ENCODE results near the gene DCDC2C. TPM values are rescaled to one million over a fixed set of nuclear protein-coding genes. Genes with fewer than 3 reads are reported as not detected.
A peak's percentile ranks its signal among the peaks of the same experiment; 100 is the strongest.

DCDC2C gene
- total RNA-seq, 2 donors from 2014 or later: not detected

DNA sequence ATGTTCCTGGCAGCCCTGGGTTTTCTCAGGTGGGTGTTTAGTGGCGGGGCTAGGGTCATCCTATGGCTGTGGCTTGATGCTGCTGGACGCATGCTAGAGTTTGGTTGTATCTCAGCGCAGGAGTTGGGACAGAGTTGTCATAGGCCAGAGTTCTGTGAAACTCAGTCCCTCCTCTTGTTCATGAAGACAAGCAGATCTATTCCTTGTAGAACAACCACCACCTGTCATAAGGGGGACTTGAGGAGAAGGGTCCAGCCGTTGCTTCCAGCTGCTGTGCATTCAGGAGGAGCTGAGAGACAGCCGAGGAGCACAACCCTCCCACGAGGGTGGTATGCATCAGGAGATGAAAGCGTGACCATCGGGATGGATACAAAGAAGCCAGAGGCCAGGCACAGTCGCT lies 26.4 kb downstream of the DCDC2C start:
- no peak for DNase-seq
- WGBS, 2 experiments (ENCODE audit: insufficient coverage in 1 of 2, insufficient read length in 1 of 2): 82 to 94% methylated on average over 7 to 9 of the region's 9 CpGs
- no peaks in the 10 kb centered on the region for H3K27me3 ChIP-seq (ENCODE audit: control insufficient read depth, insufficient read depth, low read length, poor library complexity, severe bottlenecking)
- H3K9me3 Mint-ChIP-seq: no peaks in the 10 kb centered on the region
- H3K27me3 Mint-ChIP-seq (ENCODE audit: insufficient read depth): peaks cover 11% of the 10 kb centered on the region
- H3K27ac Mint-ChIP-seq: no peak overlapping the region
- H3K4me3 Mint-ChIP-seq: no peak overlapping the region
- no peaks in the 10 kb centered on the region for H3K9me3 ChIP-seq (ENCODE audit: control insufficient read depth, low read length)
- no peaks in the 10 kb centered on the region for H3K36me3 Mint-ChIP-seq (ENCODE audit: low read depth)
- TF ChIP-seq, protein P1, sequence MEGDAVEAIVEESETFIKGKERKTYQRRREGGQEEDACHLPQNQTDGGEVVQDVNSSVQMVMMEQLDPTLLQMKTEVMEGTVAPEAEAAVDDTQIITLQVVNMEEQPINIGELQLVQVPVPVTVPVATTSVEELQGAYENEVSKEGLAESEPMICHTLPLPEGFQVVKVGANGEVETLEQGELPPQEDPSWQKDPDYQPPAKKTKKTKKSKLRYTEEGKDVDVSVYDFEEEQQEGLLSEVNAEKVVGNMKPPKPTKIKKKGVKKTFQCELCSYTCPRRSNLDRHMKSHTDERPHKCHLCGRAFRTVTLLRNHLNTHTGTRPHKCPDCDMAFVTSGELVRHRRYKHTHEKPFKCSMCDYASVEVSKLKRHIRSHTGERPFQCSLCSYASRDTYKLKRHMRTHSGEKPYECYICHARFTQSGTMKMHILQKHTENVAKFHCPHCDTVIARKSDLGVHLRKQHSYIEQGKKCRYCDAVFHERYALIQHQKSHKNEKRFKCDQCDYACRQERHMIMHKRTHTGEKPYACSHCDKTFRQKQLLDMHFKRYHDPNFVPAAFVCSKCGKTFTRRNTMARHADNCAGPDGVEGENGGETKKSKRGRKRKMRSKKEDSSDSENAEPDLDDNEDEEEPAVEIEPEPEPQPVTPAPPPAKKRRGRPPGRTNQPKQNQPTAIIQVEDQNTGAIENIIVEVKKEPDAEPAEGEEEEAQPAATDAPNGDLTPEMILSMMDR (conservative IDR thresholded peaks at IDR 0.05): no peak
- H3K4me1 Mint-ChIP-seq: peaks cover 8% of the 10 kb centered on the region
- no peak overlapping the region for H3K4me3 ChIP-seq (ENCODE audit: low read length)
- H3K27ac ChIP-seq (ENCODE audit: low read depth, low read length): no peak overlapping the region
- H3K36me3 ChIP-seq (ENCODE audit: control insufficient read depth, insufficient read depth, low read length): no peaks in the 10 kb centered on the region
- H3K9ac ChIP-seq (ENCODE audit: extremely low read depth, low read length, poor library complexity, severe bottlenecking): no peak overlapping the region
- peaks cover 3% of the 10 kb centered on the region for H3K4me1 ChIP-seq (ENCODE audit: control insufficient read depth, insufficient read depth, low read length)

DNA sequence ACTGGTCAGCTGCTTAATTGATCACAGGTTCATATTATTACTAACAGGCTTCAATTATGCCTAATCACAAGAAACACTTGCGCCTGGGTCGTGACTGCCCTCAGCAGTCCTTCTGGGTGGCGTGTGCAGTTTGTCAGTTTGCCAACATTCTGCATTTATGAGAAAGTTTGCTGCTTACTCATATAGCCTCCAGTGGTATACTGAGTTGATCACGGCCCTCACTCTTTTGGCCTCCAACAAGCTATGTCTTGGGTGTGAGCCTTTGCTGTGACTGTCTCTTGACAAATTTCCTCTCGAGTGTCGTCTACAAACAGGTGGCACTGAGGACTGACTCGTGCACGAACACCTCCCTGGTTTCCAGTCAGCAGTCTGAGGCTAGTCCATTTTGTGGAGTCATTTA lies 27.3 kb downstream of the DCDC2C start:
- 95 to 97% methylated on average over 8 of the region's 8 CpGs for WGBS, 2 experiments (ENCODE audit: insufficient coverage in 1 of 2, insufficient read length in 1 of 2)
- Mint-ChIP-seq H3K4me1 (peaks cover 8% of the 10 kb centered on the region), H3K4me3 (no peak overlapping the region), H3K27ac (no peak overlapping the region), H3K27me3 (ENCODE audit: insufficient read depth) (peaks cover 4% of the 10 kb centered on the region), H3K9me3 (no peaks in the 10 kb centered on the region), H3K36me3 (ENCODE audit: low read depth) (no peaks in the 10 kb centered on the region)
- Histone ChIP-seq H3K9ac (ENCODE audit: extremely low read depth, low read length, poor library complexity, severe bottlenecking) (no peak overlapping the region), H3K27me3 (ENCODE audit: control insufficient read depth, insufficient read depth, low read length, poor library complexity, severe bottlenecking) (no peaks in the 10 kb centered on the region), H3K4me3 (ENCODE audit: low read length) (no peak overlapping the region), H3K4me1 (ENCODE audit: control insufficient read depth, insufficient read depth, low read length) (peaks cover 3% of the 10 kb centered on the region), H3K9me3 (ENCODE audit: control insufficient read depth, low read length) (no peaks in the 10 kb centered on the region), H3K36me3 (ENCODE audit: control insufficient read depth, insufficient read depth, low read length) (no peaks in the 10 kb centered on the region), H3K27ac (ENCODE audit: low read depth, low read length) (no peak overlapping the region)
- TF ChIP-seq, protein P1 (conservative IDR thresholded peaks at IDR 0.05): no peak
- no peak for DNase-seq

DNA sequence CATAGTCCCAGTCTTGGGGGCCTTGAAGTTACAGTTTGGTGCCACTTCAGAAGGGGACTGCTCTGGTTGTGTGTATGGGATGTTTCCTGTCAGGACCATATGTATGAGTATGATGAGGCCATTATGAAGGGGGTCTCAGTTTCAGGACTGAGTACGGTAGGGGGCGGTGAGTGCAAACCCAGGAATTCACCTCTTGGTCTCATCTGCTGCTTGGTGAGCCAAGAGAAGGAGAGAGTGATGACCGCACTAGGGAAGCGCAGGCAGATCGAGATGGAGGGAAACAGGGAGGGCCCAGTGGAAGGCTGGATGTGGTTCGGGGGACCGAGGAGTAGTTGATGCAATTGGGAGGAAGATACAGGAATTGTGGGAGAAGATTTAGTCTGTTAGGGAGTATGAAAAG lies 28.5 kb downstream of the DCDC2C start:
- H3K27ac Mint-ChIP-seq: no peak overlapping the region
- 93 to 100% methylated on average over 7 of the region's 7 CpGs for WGBS, 2 experiments (ENCODE audit: insufficient coverage in 1 of 2, insufficient read length in 1 of 2)

More for the DNA sequence above, 28.5 kb downstream of the DCDC2C start:
- Histone ChIP-seq H3K9ac (ENCODE audit: extremely low read depth, low read length, poor library complexity, severe bottlenecking) (no peak overlapping the region), H3K4me3 (ENCODE audit: low read length) (no peak overlapping the region), H3K36me3 (ENCODE audit: control insufficient read depth, insufficient read depth, low read length) (no peaks in the 10 kb centered on the region), H3K4me1 (ENCODE audit: control insufficient read depth, insufficient read depth, low read length) (peaks cover 3% of the 10 kb centered on the region), H3K27ac (ENCODE audit: low read depth, low read length) (no peak overlapping the region), H3K27me3 (ENCODE audit: control insufficient read depth, insufficient read depth, low read length, poor library complexity, severe bottlenecking) (no peaks in the 10 kb centered on the region), H3K9me3 (ENCODE audit: control insufficient read depth, low read length) (no peaks in the 10 kb centered on the region)
- peak; percentile 17 for DNase-seq
- Mint-ChIP-seq H3K9me3 (no peaks in the 10 kb centered on the region), H3K27me3 (ENCODE audit: insufficient read depth) (peaks cover 6% of the 10 kb centered on the region), H3K4me3 (no peak overlapping the region), H3K36me3 (ENCODE audit: low read depth) (no peaks in the 10 kb centered on the region), H3K4me1 (peaks cover 8% of the 10 kb centered on the region)
- TF ChIP-seq, protein P1 (conservative IDR thresholded peaks at IDR 0.05): no peak
